ENCODE data around the gene CRYBG2. TPM values are rescaled to one million over a fixed set of nuclear protein-coding genes. Genes with fewer than 3 reads are reported as not detected.
A peak's percentile ranks its signal among the peaks of the same experiment; 100 is the strongest.
"Not testable (repeated sequence)": the region's sequence is repeated elsewhere in the genome, so short reads cannot be mapped to it uniquely, and the experiment has no call there.

CRYBG2 gene
- total RNA-seq, 2 experiments from 2014 or later, result 2.2 to 2.6 TPM

DNA sequence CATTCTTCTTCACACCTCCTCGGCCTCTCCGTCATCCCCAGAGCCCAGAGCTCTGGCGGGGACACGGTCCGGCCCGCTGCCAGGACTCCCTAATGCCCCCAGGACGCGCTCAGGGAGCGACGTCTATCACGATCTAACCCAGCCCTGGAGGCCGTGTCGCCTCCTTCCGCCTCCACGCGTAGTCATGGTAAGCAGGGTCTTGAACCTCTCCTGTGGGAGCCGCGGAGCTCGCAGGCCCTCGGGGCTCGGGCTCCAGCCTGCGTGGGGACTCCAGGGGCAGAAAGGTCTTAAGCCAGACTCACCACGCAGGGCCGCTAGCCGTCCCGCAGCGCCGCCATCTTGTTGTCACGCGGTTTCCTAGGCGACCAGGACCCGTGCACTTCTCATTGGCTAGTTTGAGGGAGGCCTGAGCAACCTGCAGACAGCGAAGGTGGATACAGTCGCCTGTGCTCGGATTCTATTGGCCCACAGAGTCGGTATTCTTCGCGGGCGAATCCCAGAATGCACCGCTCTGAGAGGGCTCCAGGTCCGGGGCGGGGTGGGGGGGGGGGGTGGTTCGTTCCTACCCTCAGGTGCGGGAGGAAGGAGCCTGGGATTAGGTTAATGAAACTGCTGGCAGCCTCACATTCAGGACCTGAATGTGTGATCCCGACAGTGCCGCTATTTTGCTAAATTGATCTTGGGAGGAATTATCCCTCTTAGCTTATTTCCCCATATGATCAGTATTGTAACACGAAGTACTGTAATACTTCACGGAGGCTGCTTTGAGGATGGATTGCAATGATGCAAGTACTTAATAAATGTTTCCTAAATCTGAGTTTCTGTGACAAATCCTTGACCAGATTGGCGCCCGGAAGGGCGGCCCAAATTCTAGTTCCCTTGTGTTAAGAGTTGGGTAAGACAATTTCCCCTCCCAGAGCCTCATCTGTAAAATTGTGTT, 47.4 kb downstream of the CRYBG2 start, which contains the start of gene UBXN11:
Gene UBXN11, minus strand, starts transcription at position 347 of the 940 bp plus-strand sequence. CDS start 3,753 bp downstream, outside the sequence.
- peak within 1 kb of the TSS; percentile 99 for H3K4me3 Mint-ChIP-seq
- POLR2A ChIA-PET, result interaction anchor here (3.2 kb wide), 1 partner anchor 18 kb away, joined by 9 read pairs; no protein-coding TSS in a partner anchor
- peak; percentile 97 for DNase-seq

DNA sequence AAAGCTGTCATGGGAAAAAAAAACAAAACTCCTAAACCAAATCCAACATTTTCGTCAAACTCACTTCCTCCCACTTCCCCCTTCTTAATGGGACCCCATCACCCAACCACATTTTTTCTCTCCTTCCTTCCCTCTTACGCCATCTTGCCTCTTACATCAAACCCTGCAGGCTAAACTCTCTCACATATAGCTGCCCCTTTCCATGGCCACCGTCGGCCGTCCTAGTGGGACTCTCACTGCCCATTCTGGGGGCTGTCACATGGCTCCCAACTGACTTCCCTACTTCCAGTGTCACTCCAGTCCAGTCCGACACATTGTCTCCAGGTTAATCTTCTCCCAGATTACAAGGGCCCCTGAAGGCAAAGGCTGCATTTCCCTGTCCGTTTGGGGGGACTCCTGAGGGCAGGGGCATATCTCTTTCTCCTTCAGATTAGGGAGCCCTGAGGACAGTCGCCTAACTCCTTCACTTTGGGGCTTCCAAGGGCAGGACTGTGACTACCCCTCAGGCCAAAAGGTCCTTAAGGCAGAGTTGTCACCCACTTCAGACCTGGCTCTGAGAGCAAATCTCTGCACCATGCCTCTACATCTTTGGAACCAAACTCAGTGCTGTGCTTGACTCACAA, 48.2 kb downstream of the CRYBG2 start:
- peak overlapping the region; percentile 99 for H3K4me3 Mint-ChIP-seq
- H3K9me3 Mint-ChIP-seq, result no peaks in the 10 kb centered on the region
- H3K4me1 Mint-ChIP-seq, result peaks cover 50% of the 10 kb centered on the region
- H3K27ac Mint-ChIP-seq, result peak overlapping the region; percentile 89
- ChIA-PET POLR2A (interaction anchor here (3.2 kb wide), 1 partner anchor 17 kb away, joined by 9 read pairs; no protein-coding TSS in a partner anchor), CTCF (interaction anchor here (1.5 to 6.8 kb wide), 3 partner anchors 9 to 19 kb away, joined by 6 to 81 read pairs (median 78); partner anchors contain the start of gene CD52)
- H3K36me3 Mint-ChIP-seq (ENCODE audit: low read depth), result peaks cover 2% of the 10 kb centered on the region
- DNase-seq, result no peak
- no peaks in the 10 kb centered on the region for H3K27me3 Mint-ChIP-seq

More for the DNA sequence above, 47.4 kb downstream of the CRYBG2 start, which contains the start of gene UBXN11:
- CTCF ChIA-PET, result interaction anchor here (0.6 to 6.8 kb wide), 8 partner anchors 9 to 764 kb away, joined by 3 to 81 read pairs (median 4); partner anchors contain the start of genes CD52 and SH3BGRL3
- Mint-ChIP-seq H3K9me3 (no peaks in the 10 kb centered on the region), H3K4me1 (peaks cover 48% of the 10 kb centered on the region), H3K27me3 (no peaks in the 10 kb centered on the region), H3K27ac (peak within 1 kb of the TSS; percentile 93), H3K36me3 (ENCODE audit: low read depth) (peaks cover 2% of the 10 kb centered on the region)

DNA sequence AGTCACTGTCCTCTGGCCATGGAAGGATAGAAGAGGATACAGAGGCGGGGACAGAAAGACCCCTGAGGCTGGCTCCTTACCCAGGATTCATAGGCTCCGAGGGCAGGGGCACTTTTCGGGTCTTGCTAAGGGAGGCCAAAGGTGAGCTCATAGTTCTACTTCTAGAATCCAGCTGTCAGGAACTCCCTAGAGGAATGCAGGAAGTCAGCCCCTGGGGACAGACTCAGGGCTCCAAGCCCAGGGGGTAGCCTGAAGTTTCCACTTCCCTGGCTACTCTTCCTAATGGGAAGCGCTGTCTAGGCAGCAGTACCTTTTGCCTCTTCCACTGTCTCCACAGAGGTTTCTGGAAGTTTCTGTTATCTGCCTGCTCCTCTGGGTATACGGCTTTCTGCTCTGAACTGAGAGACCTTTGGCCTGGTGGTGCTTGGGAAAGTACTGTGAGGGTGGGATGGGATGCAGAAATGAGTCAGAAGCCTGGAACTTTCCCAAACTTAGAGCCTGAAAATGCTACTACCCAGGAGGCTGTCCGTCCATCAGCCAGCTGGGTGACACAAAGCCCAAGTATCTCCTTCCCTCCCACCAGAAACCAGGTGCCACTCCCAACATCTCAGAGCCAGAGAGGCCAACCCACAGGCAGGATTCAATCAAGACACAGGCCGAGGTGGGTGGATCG, 51.1 kb downstream of the CRYBG2 start:
- Mint-ChIP-seq H3K4me1 (peaks cover 50% of the 10 kb centered on the region), H3K9me3 (no peaks in the 10 kb centered on the region), H3K36me3 (ENCODE audit: low read depth) (peaks cover 2% of the 10 kb centered on the region), H3K27ac (peak overlapping the region; percentile 13), H3K4me3 (no peak overlapping the region), H3K27me3 (no peaks in the 10 kb centered on the region)
- ChIA-PET CTCF (interaction anchor here (1.0 to 1.6 kb wide), 3 partner anchors 15 to 19 kb away, joined by 4 to 7 read pairs (median 6); no protein-coding TSS in a partner anchor), POLR2A (no interaction called here)
- no peak for DNase-seq

DNA sequence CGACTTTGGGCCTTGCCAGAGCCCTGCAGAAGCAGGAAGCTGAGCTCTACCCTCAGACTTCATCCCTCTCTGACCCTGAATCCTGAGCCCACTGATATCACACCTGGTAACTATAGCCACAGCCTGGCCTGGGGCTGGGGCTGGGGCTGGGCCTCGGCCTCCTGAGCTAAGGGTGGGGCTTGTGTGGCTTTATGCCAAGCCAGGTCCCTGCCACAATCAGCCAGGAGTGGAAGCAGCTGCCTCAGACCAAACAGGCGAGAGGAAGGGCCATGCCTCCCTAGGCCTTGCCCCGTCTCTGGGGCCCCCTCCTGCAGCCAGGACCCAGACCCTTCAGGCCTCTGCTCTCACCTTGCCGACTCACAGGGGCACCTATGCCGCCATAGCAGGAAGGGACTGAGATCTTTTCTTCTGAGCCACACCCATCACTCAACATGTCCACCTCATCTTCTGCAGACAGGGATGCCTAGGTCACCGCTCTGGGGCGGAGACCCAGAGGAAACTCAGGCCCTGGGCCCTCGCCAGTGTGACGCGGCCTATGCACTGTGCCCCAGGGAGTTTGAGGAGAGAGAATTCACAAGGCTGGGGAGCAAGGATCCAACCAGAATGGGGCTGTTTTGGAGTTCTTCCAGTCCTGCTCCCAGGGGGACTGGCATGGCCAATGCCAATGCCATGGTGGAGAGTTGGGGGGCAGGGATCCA, 53.2 kb downstream of the CRYBG2 start:
- Mint-ChIP-seq H3K27ac (peak overlapping the region; percentile 79), H3K4me1 (peaks cover 34% of the 10 kb centered on the region), H3K36me3 (ENCODE audit: low read depth) (peaks cover 5% of the 10 kb centered on the region), H3K27me3 (no peaks in the 10 kb centered on the region), H3K4me3 (no peak overlapping the region), H3K9me3 (no peaks in the 10 kb centered on the region)
- DNase-seq, result no peak
- CTCF ChIA-PET, result interaction anchor here (0.9 to 7.0 kb wide), 5 partner anchors 13 to 116 kb away, joined by 3 to 65 read pairs (median 4); partner anchors contain the start of gene CD52
- POLR2A ChIA-PET, result no interaction called here

DNA sequence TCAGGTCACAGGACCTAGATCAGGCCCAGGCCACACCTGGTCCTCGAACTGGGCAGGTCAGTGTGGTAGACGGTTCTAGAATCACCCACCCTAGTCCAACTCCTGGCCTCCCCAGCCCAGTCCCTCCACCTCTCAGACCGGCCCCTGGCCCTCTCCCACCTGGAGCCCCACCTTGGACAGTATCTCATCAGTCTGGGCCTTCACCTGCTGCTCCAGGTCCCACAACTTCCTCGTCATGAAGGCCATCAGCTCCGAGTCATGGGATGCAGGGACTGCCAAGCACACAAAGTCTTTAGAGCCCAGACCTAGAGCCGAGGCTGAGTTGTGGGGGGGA, 56.2 kb downstream of the CRYBG2 start:
- peaks cover 20% of the 10 kb centered on the region for H3K4me1 Mint-ChIP-seq
- no peak for DNase-seq
- peaks cover 18% of the 10 kb centered on the region for H3K36me3 Mint-ChIP-seq (ENCODE audit: low read depth)
- ChIA-PET POLR2A (no interaction called here), CTCF (interaction anchor here (0.6 to 7.0 kb wide), 5 partner anchors 10 to 172 kb away, joined by 3 to 65 read pairs (median 4); partner anchors contain the start of gene ZNF593)
- H3K4me3 Mint-ChIP-seq, result no peak overlapping the region
- H3K27ac Mint-ChIP-seq, result no peak overlapping the region
- H3K9me3 Mint-ChIP-seq, result no peaks in the 10 kb centered on the region
- H3K27me3 Mint-ChIP-seq, result no peaks in the 10 kb centered on the region

DNA sequence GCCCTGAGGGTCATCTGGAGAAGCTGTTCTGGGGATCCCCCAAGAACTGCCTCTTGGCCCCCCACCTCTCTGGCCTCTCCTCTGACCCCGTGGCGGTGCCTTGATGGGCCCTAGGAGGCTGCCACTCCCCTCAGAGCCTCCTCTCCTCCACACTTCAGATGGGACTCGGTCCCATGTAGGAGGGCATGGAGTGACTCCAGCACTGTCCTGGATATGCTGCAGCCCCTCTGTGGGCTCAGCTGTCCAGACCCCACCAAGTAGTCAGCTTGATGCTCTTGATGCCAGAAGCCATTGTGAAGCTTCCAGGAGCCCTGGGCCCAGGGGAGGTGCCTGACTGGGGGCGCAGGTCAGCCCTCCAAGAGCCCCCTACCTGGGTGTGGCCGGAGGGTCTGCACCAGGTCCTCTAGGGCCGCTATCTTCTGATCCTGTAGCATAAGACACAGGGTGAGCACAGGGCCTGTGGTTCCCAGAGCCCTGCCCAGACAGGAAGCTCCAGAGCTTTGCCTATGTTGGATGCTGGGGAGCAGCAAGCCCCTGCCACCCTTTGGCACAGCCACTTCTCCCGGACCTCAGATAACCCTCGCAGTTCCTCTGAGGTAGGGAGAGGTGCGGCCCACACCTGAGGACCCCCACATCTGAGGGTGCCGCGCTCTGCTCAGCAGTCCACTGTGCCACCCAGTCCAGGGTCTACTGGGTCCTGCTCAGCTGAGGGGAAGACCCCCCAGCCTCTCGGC, 56.7 kb downstream of the CRYBG2 start:
- DNase-seq, result no peak
- ChIA-PET CTCF (interaction anchor here (0.6 to 7.0 kb wide), 5 partner anchors 10 to 173 kb away, joined by 3 to 65 read pairs (median 4); partner anchors contain the start of gene ZNF593), POLR2A (no interaction called here)
- no peak overlapping the region for H3K27ac Mint-ChIP-seq
- peaks cover 20% of the 10 kb centered on the region for H3K4me1 Mint-ChIP-seq
- no peak overlapping the region for H3K4me3 Mint-ChIP-seq
- H3K27me3 Mint-ChIP-seq, result no peaks in the 10 kb centered on the region
- no peaks in the 10 kb centered on the region for H3K9me3 Mint-ChIP-seq
- H3K36me3 Mint-ChIP-seq (ENCODE audit: low read depth), result peaks cover 18% of the 10 kb centered on the region

DNA sequence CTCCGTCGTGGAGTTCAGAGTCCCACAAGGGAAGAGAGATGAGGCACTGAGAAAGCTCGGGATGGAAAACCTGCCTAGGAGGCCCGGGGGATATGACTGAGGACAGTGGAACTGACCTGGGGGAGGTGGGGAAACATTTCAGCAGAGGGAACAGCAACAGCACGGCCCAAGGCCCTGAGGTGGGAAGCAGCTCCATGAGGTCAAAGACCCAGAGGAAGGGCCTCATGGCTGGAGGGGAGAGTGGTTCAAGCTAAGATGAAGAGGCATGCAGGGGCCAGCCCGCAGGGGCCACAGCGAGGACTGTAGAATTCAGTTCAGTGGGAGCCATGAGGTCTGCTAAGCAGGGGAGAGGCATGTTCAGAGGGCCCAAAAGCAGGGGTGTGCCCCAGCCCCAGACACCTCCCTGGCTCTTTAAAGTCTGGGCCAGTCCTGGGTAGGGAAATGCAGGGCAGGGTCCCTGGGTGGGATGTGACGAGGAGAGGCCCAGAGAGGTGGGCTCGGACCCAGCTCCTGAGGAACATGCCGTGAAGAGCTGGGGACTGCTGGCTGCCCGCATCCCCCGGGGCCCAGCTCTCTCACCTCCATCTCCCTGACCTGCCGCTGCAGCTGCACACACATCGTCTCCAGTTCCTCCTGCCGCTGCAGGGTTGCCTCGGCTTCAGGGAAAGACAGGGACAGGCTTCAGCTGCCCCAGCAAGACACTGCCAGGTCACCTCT, 57.4 kb downstream of the CRYBG2 start:
- Mint-ChIP-seq H3K36me3 (ENCODE audit: low read depth) (peaks cover 23% of the 10 kb centered on the region), H3K27me3 (no peaks in the 10 kb centered on the region), H3K4me3 (no peak overlapping the region), H3K9me3 (no peaks in the 10 kb centered on the region), H3K4me1 (peaks cover 27% of the 10 kb centered on the region), H3K27ac (peak overlapping the region; percentile 69)
- ChIA-PET POLR2A (no interaction called here), CTCF (interaction anchor here (0.6 to 7.0 kb wide), 4 partner anchors 9 to 1616 kb away, joined by 4 to 65 read pairs (median 4); no protein-coding TSS in a partner anchor)
- DNase-seq, result no peak

DNA sequence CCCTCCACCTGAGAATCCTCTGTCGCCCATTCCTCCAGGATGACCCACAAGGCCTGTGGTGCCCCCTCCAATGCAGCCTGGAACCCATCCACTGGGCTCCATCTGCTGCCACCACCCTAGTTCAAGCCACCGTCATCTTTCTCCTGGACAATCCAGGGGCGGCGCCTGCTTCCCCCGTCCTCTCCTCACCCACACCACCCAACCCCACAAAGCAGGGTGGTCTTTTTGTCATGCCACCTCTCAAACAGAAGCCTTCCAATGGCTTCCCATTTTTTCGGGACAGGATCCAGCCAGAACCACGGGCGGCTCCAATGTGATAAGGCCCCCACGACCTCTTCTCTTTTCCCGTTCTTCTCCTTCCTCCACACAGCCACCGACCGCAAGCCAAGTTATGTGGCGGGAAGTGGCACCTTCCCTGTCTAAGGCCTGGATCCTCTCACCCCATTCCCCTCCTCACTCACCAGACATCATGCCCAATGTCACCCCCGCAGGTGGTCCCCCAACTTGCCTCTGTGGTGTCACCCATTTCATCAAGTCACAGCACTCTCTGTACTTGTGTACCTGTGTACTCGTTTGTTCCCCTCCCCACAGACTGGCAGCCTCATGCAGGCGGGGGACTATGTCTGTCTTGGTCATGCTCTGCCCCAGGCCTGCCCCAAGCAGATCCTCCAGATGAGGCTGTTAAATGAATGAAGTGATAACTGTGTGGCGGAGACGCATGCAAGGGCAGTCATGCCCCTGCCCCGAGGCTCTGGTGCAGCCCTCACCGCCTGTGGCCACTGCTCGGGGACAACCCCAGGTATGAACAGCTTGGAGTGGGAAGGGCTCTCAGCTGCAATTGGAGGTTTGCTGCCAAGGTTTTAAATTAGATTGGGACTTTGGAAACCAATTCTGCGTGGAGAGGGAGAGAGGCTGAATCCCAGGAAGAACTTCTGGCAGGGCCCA, 58.5 kb downstream of the CRYBG2 start:
- H3K36me3 Mint-ChIP-seq (ENCODE audit: low read depth), result peaks cover 25% of the 10 kb centered on the region
- peak overlapping the region; percentile 80 for H3K27ac Mint-ChIP-seq
- no peaks in the 10 kb centered on the region for H3K27me3 Mint-ChIP-seq
- peaks cover 32% of the 10 kb centered on the region for H3K4me1 Mint-ChIP-seq
- ChIA-PET CTCF (interaction anchor here (7.0 kb wide), 1 partner anchor 8 kb away, joined by 65 read pairs; no protein-coding TSS in a partner anchor), POLR2A (no interaction called here)
- H3K9me3 Mint-ChIP-seq, result no peaks in the 10 kb centered on the region
- H3K4me3 Mint-ChIP-seq, result no peak overlapping the region
- no peak for DNase-seq

DNA sequence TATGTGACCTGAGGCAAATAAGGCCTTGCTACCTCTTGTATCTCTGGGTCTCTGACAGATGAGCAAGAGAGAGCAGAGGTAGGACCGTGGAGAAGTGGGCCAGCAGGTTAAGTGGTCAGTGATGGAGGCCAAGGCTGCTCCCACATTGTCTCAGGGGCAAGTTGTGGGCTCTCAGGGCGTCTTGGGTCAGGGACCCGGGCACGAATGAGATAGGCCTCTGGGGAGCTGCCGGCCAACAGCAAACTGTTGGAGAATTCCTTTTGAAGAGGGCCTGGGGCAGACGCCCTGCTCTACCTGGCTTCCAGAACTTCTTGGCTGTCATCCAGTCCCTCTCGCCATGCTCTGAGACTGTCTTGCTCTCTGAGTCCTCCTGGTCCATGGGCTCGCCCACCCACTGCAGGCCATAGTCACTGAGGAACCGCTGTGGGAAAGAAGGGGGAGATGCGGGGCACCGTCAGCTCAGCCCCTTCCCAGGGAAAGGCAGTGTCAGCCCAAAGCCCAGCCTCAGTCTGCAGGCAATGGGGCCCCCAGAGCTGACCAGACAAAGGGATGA, 59.9 kb downstream of the CRYBG2 start:
- POLR2A ChIA-PET, result no interaction called here
- Mint-ChIP-seq H3K36me3 (ENCODE audit: low read depth) (peaks cover 31% of the 10 kb centered on the region), H3K27me3 (no peaks in the 10 kb centered on the region), H3K27ac (no peak overlapping the region), H3K9me3 (no peaks in the 10 kb centered on the region), H3K4me1 (peaks cover 37% of the 10 kb centered on the region), H3K4me3 (no peak overlapping the region)
- CTCF ChIA-PET, result interaction anchor here (1.0 to 21.4 kb wide), 3 partner anchors 8 to 29 kb away, joined by 3 to 442 read pairs (median 5); partner anchors contain the start of gene CD52
- DNase-seq, result no peak

DNA sequence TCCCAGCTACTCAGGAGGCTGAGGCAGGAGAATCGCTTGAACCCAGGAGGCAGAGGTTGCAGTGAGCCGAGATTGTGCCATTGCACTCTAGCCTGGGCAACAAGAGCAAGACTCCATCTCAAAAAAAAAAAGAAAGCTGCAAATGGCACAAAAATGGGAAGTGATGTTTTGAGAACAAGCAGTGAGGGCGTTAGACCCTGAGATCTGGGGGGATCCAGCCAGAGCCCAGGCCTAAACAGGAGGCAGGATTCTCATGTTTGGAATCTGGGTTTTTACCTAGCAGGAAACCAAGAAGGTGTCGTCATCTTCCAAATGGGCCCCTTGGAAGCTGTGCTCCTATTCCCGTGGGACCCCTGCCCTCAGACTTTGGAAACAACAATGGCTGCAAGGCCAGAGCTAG, 61.2 kb downstream of the CRYBG2 start:
- Mint-ChIP-seq H3K4me1 (peaks cover 44% of the 10 kb centered on the region), H3K36me3 (ENCODE audit: low read depth) (peaks cover 31% of the 10 kb centered on the region), H3K27ac (peak overlapping the region; percentile 62)
- ChIA-PET CTCF (interaction anchor here (0.8 to 21.4 kb wide), 3 partner anchors 14 to 31 kb away, joined by 3 to 442 read pairs (median 9); partner anchors contain the start of gene CD52), POLR2A (interaction anchor here (0.5 kb wide), 1 partner anchor 13 kb away, joined by 3 read pairs; the partner anchor contains the start of gene SH3BGRL3)
- not testable (repeated sequence) for DNase-seq, H3K4me3 Mint-ChIP-seq, H3K9me3 Mint-ChIP-seq, H3K27me3 Mint-ChIP-seq

Data from activated CD4-positive, alpha-beta T cell treated with anti-CD3 and anti-CD28 coated beads, Interleukin-2, amount 10 ng/mL, durations not matched to agents 7 days and 5 days (primary cell).